HCT116 (cell line): ENCODE measurements around the gene SUN3. TPM values are rescaled to one million over a fixed set of nuclear protein-coding genes. Genes with fewer than 3 reads are reported as not detected.

Experiments used
- ATAC-seq: fragments of 200-7000 bp; cut with Tn5 transposase; 2 replicates; pipeline ENCODE4 v1.9.1; 2020; ENCODE audit warnings: mild to moderate bottlenecking, moderate library complexity
- BruUV-seq: library from RNA; stranded (reverse); fragments of 400-500 nt; replicated peaks from 2 replicates; lab custom pipeline; 2021; lab: Mats Ljungman, UMichigan
- CTCF ChIA-PET: fragments of 300-600 bp; sonication (Branson Sonifier 250); formaldehyde crosslinking; loops from one replicate; lab custom pipeline; 2021; ENCODE audit warnings: antibody characterized with exemption; lab: Charles Lee
- POLR2A ChIA-PET: fragments of 300-600, 350-600 bp; sonication (Branson Sonifier 250); formaldehyde crosslinking; loops from one replicate; lab custom pipeline; 2021; ENCODE audit warnings: antibody characterized with exemption; lab: Charles Lee
- RAD21 ChIA-PET, 2 experiments: fragments of 300-600 bp; sonication (Branson Sonifier 250); formaldehyde crosslinking; loops; one replicate each; lab custom pipeline; 2023; ENCODE audit warnings: low total read pairs in 2 of 2; ENCODE audit not compliant: uncharacterized antibody in 2 of 2, unreplicated experiment in 2 of 2, low non-redundant PET in 1 of 2; lab: Charles Lee
- DNase-seq: peaks from one replicate; pipeline ENCODE4 v3.0.0-alpha.2; 2010; ENCODE audit warnings: low read depth, low spot score
- H2AFZ ChIP-seq: fragments of 200-600 bp; shearing (Covaris generic), sonication (generic); 2 replicates; pipeline ENCODE4 v1.6.1; 2017; ENCODE audit warnings: low read depth, mixed run types, mixed read lengths, antibody characterized with exemption, low read length; ENCODE audit not compliant: poor library complexity, severe bottlenecking
- H3K27ac ChIP-seq: 2 replicates; pipeline ENCODE4 v1.5.1; 2012; ENCODE audit warnings: low read depth, low read length
- H3K27me3 ChIP-seq: fragments of 200-600 bp; sonication (generic); 2 replicates; pipeline ENCODE4 v1.6.1; 2016; ENCODE audit warnings: mixed run types, low read length, mixed read lengths; ENCODE audit not compliant: insufficient read depth
- H3K36me3 ChIP-seq, 2 experiments: fragments of 200-500 bp in 1 of 2; fragments of 200-600 bp in 1 of 2; sonication (Bioruptor generic) in 1 of 2; sonication (generic) in 1 of 2; 2 replicates each; pipeline versions ENCODE4 v1.5.1 to v1.6.1; 2014 to 2016; ENCODE audit warnings: low read length in 2 of 2, inconsistent platforms in 1 of 2, mixed read lengths in 1 of 2, mixed run types in 1 of 2; ENCODE audit not compliant: insufficient read depth in 2 of 2, control insufficient read depth in 1 of 2
- H3K4me1 ChIP-seq, 2 experiments: fragments of 200-600 bp in 1 of 2; sonication (generic) in 1 of 2; 2 replicates each; pipeline versions ENCODE4 v1.5.1 to v1.6.1; 2012 to 2017; ENCODE audit warnings: low read length in 2 of 2, inconsistent platforms in 1 of 2, mild to moderate bottlenecking in 1 of 2, mixed read lengths in 1 of 2, mixed run types in 1 of 2, moderate library complexity in 1 of 2; ENCODE audit not compliant: insufficient read depth in 2 of 2, control insufficient read depth in 1 of 2
- H3K4me2 ChIP-seq: fragments of 200-600 bp; sonication (generic); 2 replicates; pipeline ENCODE4 v1.6.1; 2017; ENCODE audit warnings: mixed run types, low read length, mixed read lengths
- H3K4me3 ChIP-seq, 2 experiments: fragments of 200-600 bp in 1 of 2; sonication (generic) in 1 of 2; replicated peaks in 1 of 2; 2 replicates each; pipeline ENCODE4 v1.5.1; 2011 to 2016; ENCODE audit warnings: low read length in 2 of 2, control low read depth in 1 of 2, low read depth in 1 of 2, mild to moderate bottlenecking in 1 of 2, mixed read lengths in 1 of 2, mixed run types in 1 of 2
- H3K79me2 ChIP-seq: fragments of 200-600 bp; sonication (generic); 2 replicates; pipeline ENCODE4 v1.6.1; 2017; ENCODE audit warnings: mild to moderate bottlenecking, mixed run types, low read length, moderate library complexity, mixed read lengths; ENCODE audit not compliant: insufficient read depth
- H3K9ac ChIP-seq: fragments of 200-600 bp; sonication (generic); 2 replicates; pipeline ENCODE4 v1.6.1; 2016; ENCODE audit warnings: low read length, mixed read lengths
- H3K9me2 ChIP-seq: fragments of 200-600 bp; sonication (generic), shearing (Covaris generic); 2 replicates; pipeline ENCODE4 v1.6.1; 2017; ENCODE audit warnings: mixed run types, mild to moderate bottlenecking, moderate library complexity; ENCODE audit not compliant: insufficient read depth
- H3K9me3 ChIP-seq, 2 experiments: fragments of 200-500 bp in 1 of 2; fragments of 200-600 bp in 1 of 2; sonication (Bioruptor generic) in 1 of 2; sonication (generic) in 1 of 2; 2 replicates each; pipeline ENCODE4 v1.6.1; 2014 to 2017; ENCODE audit warnings: low read length in 2 of 2, mixed read lengths in 2 of 2, inconsistent platforms in 1 of 2, low read depth in 1 of 2, mild to moderate bottlenecking in 1 of 2, mixed run types in 1 of 2, moderate library complexity in 1 of 2; ENCODE audit not compliant: control insufficient read depth in 1 of 2, insufficient read depth in 1 of 2
- H4K20me1 ChIP-seq: fragments of 200-600 bp; sonication (generic), shearing (Covaris generic); 2 replicates; pipeline ENCODE4 v1.6.1; 2017; ENCODE audit warnings: mixed run types, mild to moderate bottlenecking, moderate library complexity; ENCODE audit not compliant: insufficient read depth
- CEBPB ChIP-seq: IDR thresholded peaks from 2 replicates; pipeline ENCODE4 v1.6.1; 2012; ENCODE audit warnings: low read depth
- CTCF ChIP-seq, 3 experiments: fragments of 200-600 bp in 1 of 3; sonication (generic) in 1 of 3; IDR thresholded peaks in 2 of 3; conservative IDR thresholded peaks in 1 of 3; 2 replicates each; pipeline ENCODE4 v1.5.1; 2012 to 2017; ENCODE audit warnings: low read depth in 2 of 3, low read length in 2 of 3, antibody characterized with exemption in 1 of 3, borderline replicate concordance in 1 of 3, control low read depth in 1 of 3, mild to moderate bottlenecking in 1 of 3, mixed read lengths in 1 of 3, mixed run types in 1 of 3, moderate library complexity in 1 of 3; ENCODE audit not compliant: insufficient read depth in 1 of 3
- EGR1 ChIP-seq: IDR thresholded peaks from 2 replicates; pipeline ENCODE4 v1.6.1; 2012; ENCODE audit warnings: low read depth
- FOSL1 ChIP-seq: IDR thresholded peaks from 2 replicates; pipeline ENCODE4 v1.6.1; 2012; ENCODE audit warnings: low read depth
- REST ChIP-seq: IDR thresholded peaks from 2 replicates; pipeline ENCODE4 v1.6.1; 2012; ENCODE audit warnings: low read depth
- intact Hi-C: fragments of 100-400 bp; cut with micrococcal nuclease; formaldehyde crosslinking; loops from 2 replicates; pipeline ENCODE4 v1.10.0; 2022
- total RNA-seq: library from RNA; stranded (reverse); gene quantifications from one replicate; pipeline ENCODE4 v1.2.1, GENCODE V29; 2021; ENCODE audit not compliant: unreplicated experiment

SUN3 gene
- total RNA-seq, 1 experiment from 2014 or later = 4.5 TPM

GRCh38 chr7:48067475-48067874 lies 38.6 kb upstream of the SUN3 start:
- ATAC-seq = peak; percentile 54; the same call in 1 of the 2 replicates
- RAD21 ChIA-PET = no interaction called here
- TF ChIP-seq EGR1 (no peak), FOSL1 (peak; percentile 27; the same call in 1 of the 2 replicates)
- TF ChIP-seq, all 23 proteins: peak for 1
- no peaks in the 10 kb centered on the region for H3K79me2 ChIP-seq
- no peaks in the 10 kb centered on the region for H3K27me3 ChIP-seq
- no peak for DNase-seq
- no peak overlapping the region for H3K4me3 ChIP-seq
- 0 out of 2 replicates have a peak overlapping the region, but pooled peaks have one; percentile 12 for H3K4me2 ChIP-seq
- H3K36me3 ChIP-seq = no peaks in the 10 kb centered on the region
- H2AFZ ChIP-seq = no peak overlapping the region
- H3K4me1 ChIP-seq = peaks cover 0 to 9% of the 10 kb centered on the region in 2 experiments; a peak in 3 of 4 replicates
- BruUV-seq = no TSS peak
- H4K20me1 ChIP-seq = no peaks in the 10 kb centered on the region
- POLR2A ChIA-PET = no interaction called here
- 0 out of 2 replicates have a peak, but pooled peaks cover 2% of the 10 kb centered on the region for H3K9me2 ChIP-seq
- intact Hi-C loops = no loop called here
- no peak overlapping the region for H3K27ac ChIP-seq
- H3K9ac ChIP-seq = no peak overlapping the region
- CTCF ChIA-PET = no interaction called here
- H3K9me3 ChIP-seq = no peaks in the 10 kb centered on the region

GRCh38 chr7:48063985-48064384 lies 35.1 kb upstream of the SUN3 start:
- ChIA-PET POLR2A (no interaction called here), RAD21 (no interaction called here), CTCF (no interaction called here)
- DNase-seq = no peak
- H3K36me3 ChIP-seq = no peaks in the 10 kb centered on the region
- no peaks in the 10 kb centered on the region for H3K27me3 ChIP-seq
- no TSS peak for BruUV-seq
- H3K79me2 ChIP-seq = no peaks in the 10 kb centered on the region
- no peak overlapping the region for H3K27ac ChIP-seq
- no peaks in the 10 kb centered on the region for H4K20me1 ChIP-seq
- H3K4me2 ChIP-seq = no peak overlapping the region
- no peaks in the 10 kb centered on the region for H3K9me3 ChIP-seq
- H2AFZ ChIP-seq = no peak overlapping the region
- H3K4me3 ChIP-seq = no peak overlapping the region
- H3K4me1 ChIP-seq = peaks cover 0 to 9% of the 10 kb centered on the region in 2 experiments; a peak in 3 of 4 replicates
- no peak for ATAC-seq
- no peak overlapping the region for H3K9ac ChIP-seq
- intact Hi-C loops = no loop called here
- no peak for TF ChIP-seq CTCF (IDR thresholded peaks at IDR 0.05 in 2 of 3, conservative IDR thresholded peaks at IDR 0.05 in 1 of 3; ENCODE audit: borderline replicate concordance in 1 of 3, insufficient read depth in 1 of 3, low read depth in 2 of 3, low read length in 2 of 3)
- no peak for TF ChIP-seq REST
- TF ChIP-seq CEBPB = no peak
- H3K9me2 ChIP-seq = 0 out of 2 replicates have a peak, but pooled peaks cover 2% of the 10 kb centered on the region
